Naive thymus-derived CD4-positive, alpha-beta T cell (primary cell): ENCODE results near the gene FAM72B. TPM values are rescaled to one million over a fixed set of nuclear protein-coding genes. Genes with fewer than 3 reads are reported as not detected.
"Not testable (repeated sequence)": the region's sequence is repeated elsewhere in the genome, so short reads cannot be mapped to it uniquely, and the experiment has no call there.

Source experiments
- ATAC-seq: fragments of 150-1000 bp; cut with Tn5 transposase; 2 replicates; pipeline ENCODE4 v1.10.0; 2021; ENCODE audit warnings: mild to moderate bottlenecking, moderate library complexity
- CTCF ChIA-PET: fragments of 350-600 bp; sonication (Branson Sonifier 250); formaldehyde crosslinking; loops from one replicate; lab custom pipeline; 2021; ENCODE audit warnings: antibody characterized with exemption; lab: Charles Lee
- POLR2A ChIA-PET: fragments of 350-600 bp; sonication (Branson Sonifier 250); formaldehyde crosslinking; loops from one replicate; lab custom pipeline; 2021; ENCODE audit warnings: antibody characterized with exemption, inconsistent platforms; lab: Charles Lee
- DNase-seq, 9 donors: peaks; one replicate each; pipeline versions ENCODE4 v3.0.0 to v3.0.0-alpha.2; 2020 to 2022; ENCODE audit warnings: mixed read lengths in 1 of 9
- H3K27ac ChIP-seq: one replicate; pipeline ENCODE4 v1.7.0; 2013; ENCODE audit warnings: mild to moderate bottlenecking, low read depth, low read length, moderate library complexity
- H3K27me3 ChIP-seq, 2 donors: one replicate each; pipeline ENCODE4 v1.7.0; 2013; ENCODE audit warnings: low read length in 2 of 2, mild to moderate bottlenecking in 2 of 2, moderate library complexity in 2 of 2; ENCODE audit not compliant: control insufficient read depth in 2 of 2, insufficient read depth in 2 of 2
- H3K36me3 ChIP-seq, 3 experiments: 1 replicate in 2 of 3; 2 replicates in 1 of 3; pipeline ENCODE4 v1.7.0; 2013; ENCODE audit warnings: low read length in 3 of 3, mild to moderate bottlenecking in 3 of 3, moderate library complexity in 1 of 3; ENCODE audit not compliant: insufficient read depth in 3 of 3, control insufficient read depth in 2 of 3
- H3K4me1 ChIP-seq, 2 donors: one replicate each; pipeline ENCODE4 v1.7.0; 2013; ENCODE audit warnings: low read length in 2 of 2, mild to moderate bottlenecking in 2 of 2, moderate library complexity in 1 of 2; ENCODE audit not compliant: control insufficient read depth in 2 of 2, insufficient read depth in 2 of 2
- H3K4me3 ChIP-seq: 2 replicates; pipeline ENCODE4 v1.7.0; 2013; ENCODE audit warnings: mild to moderate bottlenecking, low read length
- H3K9me3 ChIP-seq, 3 experiments: 1 replicate in 2 of 3; 2 replicates in 1 of 3; pipeline ENCODE4 v1.7.0; 2013; ENCODE audit warnings: low read length in 3 of 3; ENCODE audit not compliant: control insufficient read depth in 2 of 3
- H3K27ac Mint-ChIP-seq, 9 donors: one replicate each; pipeline ENCODE4 v1.8.0; 2020 to 2022; ENCODE audit warnings: mixed read lengths in 9 of 9, mild to moderate bottlenecking in 8 of 9, moderate library complexity in 5 of 9, inconsistent platforms in 2 of 9
- H3K27me3 Mint-ChIP-seq, 5 donors: one replicate each; pipeline ENCODE4 v1.8.0; 2021 to 2022; ENCODE audit warnings: mixed read lengths in 5 of 5, mild to moderate bottlenecking in 1 of 5
- H3K36me3 Mint-ChIP-seq, 5 donors: one replicate each; pipeline ENCODE4 v1.8.0; 2020 to 2022; ENCODE audit warnings: mixed read lengths in 5 of 5, mild to moderate bottlenecking in 3 of 5, inconsistent platforms in 1 of 5
- H3K4me1 Mint-ChIP-seq, 7 donors: one replicate each; pipeline ENCODE4 v1.8.0; 2020 to 2022; ENCODE audit warnings: mixed read lengths in 7 of 7, mild to moderate bottlenecking in 3 of 7, inconsistent platforms in 1 of 7
- H3K4me3 Mint-ChIP-seq, 10 donors: one replicate each; pipeline ENCODE4 v1.8.0; 2020 to 2022; ENCODE audit warnings: mild to moderate bottlenecking in 10 of 10, mixed read lengths in 10 of 10, moderate library complexity in 6 of 10, inconsistent platforms in 2 of 10
- H3K9me3 Mint-ChIP-seq, 11 donors: one replicate each; pipeline ENCODE4 v1.8.0; 2020 to 2022; ENCODE audit warnings: mixed read lengths in 11 of 11, mild to moderate bottlenecking in 4 of 11, inconsistent platforms in 1 of 11, moderate library complexity in 1 of 11
- intact Hi-C, 2 donors: fragments of 100-400 bp; cut with micrococcal nuclease; formaldehyde crosslinking; loops; one replicate each; pipeline ENCODE4 v1.15.1; 2023
- polyA plus RNA-seq, 2 donors: library from polyadenylated mRNA; unstranded; fragments of 300-500 nt; fragmentation: Illumina TruSeq; gene quantifications; one replicate each; pipeline ENCODE4 v1.2.3, GENCODE V29; 2021
- total RNA-seq, 6 experiments: library from RNA in 5 of 6; stranded (reverse) in 5 of 6; gene quantifications; 1 replicate in 5 of 6; 2 replicates in 1 of 6; pipeline ENCODE4 v1.2.3 and lab custom pipeline; 2021 to 2026

FAM72B gene
- total and polyA plus RNA-seq, 7 experiments from 2014 or later, result 0.27 to 14.2 (median 0.53) TPM; not detected in 1

DNA sequence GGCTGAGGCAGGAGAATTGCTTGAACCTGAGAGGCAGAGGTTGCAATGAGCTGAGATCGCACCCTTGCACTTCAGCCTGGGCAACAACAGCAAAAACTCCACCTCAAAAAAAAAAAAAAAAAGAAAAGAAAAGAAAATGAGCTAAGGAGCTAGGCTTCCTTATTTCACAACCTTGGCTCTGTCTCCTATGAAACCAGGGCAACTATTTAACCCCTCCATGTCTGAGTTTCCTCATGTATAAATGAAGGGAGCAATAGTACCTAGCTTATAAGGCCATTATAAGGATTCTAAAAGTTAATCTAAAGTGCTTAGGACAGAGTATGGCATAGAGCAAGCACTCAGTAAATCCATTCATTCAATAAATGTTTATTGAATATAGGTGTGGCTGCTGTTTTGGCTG is 32.8 kb downstream of the FAM72B start:
- DNase-seq, H3K4me3 ChIP-seq, H3K36me3 ChIP-seq, H3K27ac Mint-ChIP-seq, H3K4me1 Mint-ChIP-seq, H3K9me3 ChIP-seq, ATAC-seq, H3K4me3 Mint-ChIP-seq, POLR2A ChIA-PET, H3K36me3 Mint-ChIP-seq, H3K9me3 Mint-ChIP-seq, H3K4me1 ChIP-seq, intact Hi-C loops, H3K27ac ChIP-seq, H3K27me3 Mint-ChIP-seq, CTCF ChIA-PET, H3K27me3 ChIP-seq: not testable (repeated sequence)

DNA sequence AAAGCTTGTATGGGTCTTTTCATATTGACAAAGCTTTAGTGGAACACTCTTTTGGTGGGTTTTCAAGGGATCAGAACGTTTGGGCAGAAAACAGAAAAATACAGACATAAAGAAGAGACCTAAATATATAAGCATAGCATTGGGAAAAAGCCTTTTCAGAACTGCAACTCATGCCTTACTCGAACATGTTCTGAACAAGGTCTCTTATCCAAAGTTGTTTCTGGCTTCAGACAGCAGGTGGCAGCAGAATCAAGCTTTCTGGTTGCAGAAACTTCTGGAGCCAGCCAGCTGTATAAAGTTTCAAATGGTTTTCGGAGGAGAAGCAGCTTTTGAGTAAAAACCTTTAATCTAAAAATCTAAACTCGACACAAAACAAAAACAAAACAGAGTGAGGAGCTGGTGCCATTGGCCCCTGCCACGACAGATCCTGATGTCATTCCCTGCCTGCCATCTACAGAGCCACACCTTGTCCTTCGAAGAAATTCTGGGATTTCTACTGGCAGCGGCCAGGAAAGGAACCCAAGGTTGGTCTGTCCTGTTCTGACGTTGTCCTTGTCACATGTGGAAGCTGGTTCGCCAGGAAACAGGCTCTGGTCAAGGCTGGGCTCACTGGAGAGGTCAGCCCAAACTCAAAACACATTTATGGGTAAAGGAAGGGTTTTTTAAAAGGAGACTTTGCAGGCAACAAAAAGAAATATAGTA is 35.5 kb downstream of the FAM72B start:
- H3K4me1 Mint-ChIP-seq, H3K27ac Mint-ChIP-seq, CTCF ChIA-PET, POLR2A ChIA-PET, H3K9me3 ChIP-seq, H3K4me1 ChIP-seq, H3K27ac ChIP-seq, H3K9me3 Mint-ChIP-seq, H3K4me3 ChIP-seq, H3K36me3 Mint-ChIP-seq, H3K36me3 ChIP-seq, H3K27me3 Mint-ChIP-seq, intact Hi-C loops, H3K27me3 ChIP-seq, H3K4me3 Mint-ChIP-seq: not testable (repeated sequence)
- peak; percentile 66 for ATAC-seq
- peak in 2 of 9 donors; percentile 0 to 4 for DNase-seq

DNA sequence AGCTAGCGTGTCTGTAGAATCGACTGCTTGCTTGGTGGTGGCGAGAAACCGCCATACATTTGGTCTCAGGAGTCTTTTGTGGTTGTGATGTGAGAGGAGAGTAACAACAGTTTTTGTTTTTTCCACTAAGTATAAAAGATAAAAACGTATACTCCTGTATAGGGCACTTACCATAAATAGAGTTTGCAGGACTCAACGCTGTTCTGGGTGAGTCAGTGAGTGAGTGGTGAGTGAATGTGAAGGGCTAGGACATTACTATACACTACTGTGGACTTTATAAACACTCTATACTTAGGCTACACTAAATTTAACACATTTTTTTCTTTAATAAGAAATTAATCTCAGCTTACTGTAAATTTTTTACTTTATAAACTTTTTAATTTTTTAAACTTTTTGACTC is 43.7 kb downstream of the FAM72B start:
- ATAC-seq, H3K4me3 Mint-ChIP-seq, H3K4me1 ChIP-seq, H3K27me3 ChIP-seq, POLR2A ChIA-PET, H3K36me3 Mint-ChIP-seq, DNase-seq, intact Hi-C loops, H3K9me3 ChIP-seq, CTCF ChIA-PET, H3K4me3 ChIP-seq, H3K36me3 ChIP-seq, H3K27ac ChIP-seq, H3K27me3 Mint-ChIP-seq, H3K4me1 Mint-ChIP-seq, H3K9me3 Mint-ChIP-seq, H3K27ac Mint-ChIP-seq: not testable (repeated sequence)

DNA sequence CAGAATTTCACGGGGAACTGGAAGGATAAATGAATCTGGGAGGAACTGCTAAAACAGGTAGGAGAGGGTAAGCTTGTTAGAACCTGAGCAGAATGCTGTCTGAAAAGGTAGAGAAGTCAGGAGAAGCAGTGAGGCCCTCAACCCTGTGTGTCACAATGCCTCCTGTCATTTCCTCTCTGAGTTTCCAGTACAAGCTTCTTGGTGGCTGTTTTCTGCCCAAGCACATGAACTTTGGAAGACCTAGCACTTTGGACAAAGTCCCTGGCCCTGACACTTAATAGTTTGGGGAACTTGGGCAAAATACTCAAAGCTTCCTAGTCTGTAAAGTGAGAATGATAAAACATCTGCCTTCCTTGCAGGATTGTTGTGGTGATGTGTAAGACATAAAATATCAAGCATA is 52.6 kb downstream of the FAM72B start:
- H3K36me3 Mint-ChIP-seq, H3K9me3 ChIP-seq, H3K4me3 Mint-ChIP-seq, H3K9me3 Mint-ChIP-seq, H3K4me1 Mint-ChIP-seq, H3K4me3 ChIP-seq, intact Hi-C loops, H3K36me3 ChIP-seq, H3K4me1 ChIP-seq, H3K27me3 ChIP-seq, ATAC-seq, H3K27ac ChIP-seq, H3K27ac Mint-ChIP-seq, POLR2A ChIA-PET, H3K27me3 Mint-ChIP-seq, DNase-seq, CTCF ChIA-PET: not testable (repeated sequence)

DNA sequence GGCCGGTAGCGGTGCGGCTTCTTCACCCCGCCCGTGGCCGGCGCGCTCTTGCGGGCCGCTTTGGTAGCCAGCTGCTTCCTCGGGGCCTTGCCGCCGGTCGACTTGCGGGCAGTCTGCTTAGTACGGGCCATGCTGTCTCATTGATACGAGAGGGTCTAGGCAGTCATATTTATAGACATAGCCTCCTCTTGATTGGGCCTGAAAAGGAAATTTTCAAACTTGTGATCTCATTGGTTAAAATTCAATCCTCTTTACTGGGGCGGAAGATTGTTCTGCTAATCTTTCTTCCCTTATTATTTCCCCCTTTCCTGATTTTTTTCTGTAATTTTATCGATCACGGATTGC is 65.7 kb downstream of the FAM72B start:
- H3K4me3 Mint-ChIP-seq, result peak overlapping the region in 9 of 10 donors; percentile 27 to 72 (median 59)
- H3K27me3 Mint-ChIP-seq, H3K9me3 ChIP-seq, H3K36me3 Mint-ChIP-seq, POLR2A ChIA-PET, H3K9me3 Mint-ChIP-seq, H3K4me1 Mint-ChIP-seq, H3K36me3 ChIP-seq, H3K27ac Mint-ChIP-seq, H3K27me3 ChIP-seq, H3K4me1 ChIP-seq, CTCF ChIA-PET, H3K4me3 ChIP-seq, H3K27ac ChIP-seq, intact Hi-C loops: not testable (repeated sequence)
- DNase-seq (peak in 1 of 9 donors; percentile 17), ATAC-seq (peak; percentile 48)

Other genes with a start within 250 kb of the FAM72B start
- gene SRGAP2C, start 635 bp upstream of the FAM72B start, total RNA-seq, result 10 to 100 TPM in 4 of 5 experiments, 1 to 10 TPM in 1; 6.8 to 43.4 (median 22.9) TPM
- 1 to 10 TPM; 1.2 to 1.8 TPM for gene SRGAP2C, start 635 bp upstream of the FAM72B start, polyA plus RNA-seq